HL-60 (cell line): ENCODE data around the gene PON1.

ENCODE experiments used
- CTCF ChIP-seq: IDR thresholded peaks from one replicate; pipeline ENCODE4 v1.5.1; 2011; ENCODE audit warnings: low read length, control low read depth, inconsistent platforms; ENCODE audit not compliant: insufficient read depth
- POLR2AphosphoS5 ChIP-seq: IDR thresholded peaks from 2 replicates; pipeline ENCODE4 v1.6.1; 2012; ENCODE audit warnings: low read depth

GRCh38 chr7:95262875-95263274 lies 61.5 kb downstream of the PON1 start:
- TF ChIP-seq CTCF (no peak), POLR2AphosphoS5 (no peak)
